Right lobe of liver (tissue), 4 donors: ENCODE measurements around the gene KCNMA1.

Source experiments
- CTCF ChIP-seq, 4 donors: fragments of 200-600 bp in 3 of 4; fragments of 450-650 bp in 1 of 4; IDR thresholded peaks; one replicate each; pipeline versions ENCODE4 v1.5.1 to v1.8.0; 2016 to 2022; ENCODE audit warnings: antibody characterized with exemption in 4 of 4, mild to moderate bottlenecking in 2 of 4
- POLR2A ChIP-seq: fragments of 450-650 bp; IDR thresholded peaks from one replicate; pipeline ENCODE4 v1.6.1; 2017; ENCODE audit warnings: antibody characterized with exemption, mild to moderate bottlenecking
- donor health status: DM: no; HTN: no; CAD: no.
- donor health status: DM: no; HTN: no; CAD: no.
- donor health status: DM: no; HTN: yes; CAD: no.

GRCh38 chr10:77072836-77073662 is 564.6 kb downstream of the KCNMA1 start:
- TF ChIP-seq POLR2A (no peak), CTCF (IDR thresholded peaks at IDR 0.05) (no peak)
